Measurements from ENCODE around the gene PNLDC1. TPM values are rescaled to one million over a fixed set of nuclear protein-coding genes. Genes with fewer than 3 reads are reported as not detected.

Gene PNLDC1
- not detected in 2 replicates for polyA plus RNA-seq
- polyA minus RNA-seq = not detected in 2 replicates

GRCh38 chr6:159800141-159800865 is at the start of gene PNLDC1:
Gene PNLDC1, plus strand, starts transcription at chr6:159800276. Its CDS starts 32 bp downstream, at chr6:159800308.
- Histone ChIP-seq H3K27me3 (ENCODE audit: insufficient read depth, low read depth, low read length) (no peaks in the 10 kb centered on the region), H3K9me3 (ENCODE audit: low read length) (no peaks in the 10 kb centered on the region), H3K4me3 (ENCODE audit: low read length) (no peak within 1 kb of the TSS)

GRCh38 chr6:159751448-159751847 is 48.6 kb upstream of the PNLDC1 start:
- Histone ChIP-seq H3K9me3 (ENCODE audit: low read length) (no peaks in the 10 kb centered on the region), H3F3A (ENCODE audit: insufficient read depth, low read length, poor library complexity, severe bottlenecking) (no peaks in the 10 kb centered on the region), H3K4me3 (ENCODE audit: low read length) (no peak overlapping the region), H3K27ac (ENCODE audit: low read length) (no peak overlapping the region), H3K4me2 (ENCODE audit: low read length) (no peak overlapping the region), H4K20me1 (ENCODE audit: insufficient read depth) (peaks cover 11% of the 10 kb centered on the region), H3K9ac (ENCODE audit: low read length) (no peak overlapping the region), H2AFZ (ENCODE audit: low read depth, low read length) (no peak overlapping the region), H3K9me2 (ENCODE audit: insufficient read depth, low read length) (no peaks in the 10 kb centered on the region), H3K36me3 (ENCODE audit: insufficient read depth, low read length) (peaks cover 10% of the 10 kb centered on the region), H3K27me3 (ENCODE audit: insufficient read depth, low read depth, low read length) (no peaks in the 10 kb centered on the region), H3K79me2 (replicated peaks; ENCODE audit: insufficient read depth, low read length) (peaks cover 14% of the 10 kb centered on the region)
- TF ChIP-seq TAF1 (IDR thresholded peaks at IDR 0.05; ENCODE audit: low read depth) = no peak
- TF ChIP-seq CTCF (IDR thresholded peaks at IDR 0.05; ENCODE audit: poor library complexity, severe bottlenecking) = no peak
- no peak for TF ChIP-seq EP300 (conservative IDR thresholded peaks at IDR 0.05; ENCODE audit: poor library complexity, severe bottlenecking)
- no peak for TF ChIP-seq REST (IDR thresholded peaks at IDR 0.05; ENCODE audit: borderline replicate concordance)
- no peak for TF ChIP-seq MXI1 (conservative IDR thresholded peaks at IDR 0.05; ENCODE audit: poor library complexity, severe bottlenecking)

More at GRCh38 chr6:159800141-159800865, at the start of gene PNLDC1:
- no peaks in the 10 kb centered on the region for H3K9me2 ChIP-seq (ENCODE audit: insufficient read depth, low read length)
- H3K79me2 ChIP-seq (replicated peaks; ENCODE audit: insufficient read depth, low read length) = no peaks in the 10 kb centered on the region
- H3K4me2 ChIP-seq (ENCODE audit: low read length) = no peak within 1 kb of the TSS
- TF ChIP-seq TAF1 (IDR thresholded peaks at IDR 0.05; ENCODE audit: low read depth) (no peak), CTCF (IDR thresholded peaks at IDR 0.05; ENCODE audit: poor library complexity, severe bottlenecking) (no peak), RAD21 (conservative IDR thresholded peaks at IDR 0.05) (no peak), EZH2 (IDR thresholded peaks at IDR 0.05; ENCODE audit: borderline replicate concordance, insufficient read depth, low read length, poor library complexity, severe bottlenecking) (no peak), MXI1 (conservative IDR thresholded peaks at IDR 0.05; ENCODE audit: poor library complexity, severe bottlenecking) (no peak), SMC3 (conservative IDR thresholded peaks at IDR 0.05; ENCODE audit: poor library complexity) (no peak), REST (IDR thresholded peaks at IDR 0.05; ENCODE audit: borderline replicate concordance) (no peak), EP300 (conservative IDR thresholded peaks at IDR 0.05; ENCODE audit: poor library complexity, severe bottlenecking) (no peak), POLR2AphosphoS5 (IDR thresholded peaks at IDR 0.05) (no peak)
- H3F3A ChIP-seq (ENCODE audit: insufficient read depth, low read length, poor library complexity, severe bottlenecking) = no peaks in the 10 kb centered on the region
- no peak within 1 kb of the TSS for H2AFZ ChIP-seq (ENCODE audit: low read depth, low read length)
- H3K27ac ChIP-seq (ENCODE audit: low read length) = no peak within 1 kb of the TSS
- H3K9ac ChIP-seq (ENCODE audit: low read length) = no peak within 1 kb of the TSS
- no peaks in the 10 kb centered on the region for H3K36me3 ChIP-seq (ENCODE audit: insufficient read depth, low read length)
- H4K20me1 ChIP-seq (ENCODE audit: insufficient read depth) = no peaks in the 10 kb centered on the region

Data from neural cell (in vitro differentiated cells).